IPS-18a (cell line): ENCODE measurements around the gene ABCA7.
A peak's percentile ranks its signal among the peaks of the same experiment; 100 is the strongest.

ENCODE experiments used
- H3K27ac ChIP-seq: one replicate; pipeline ENCODE4 v1.5.1; 2013; ENCODE audit warnings: low read length
- H3K27me3 ChIP-seq: one replicate; pipeline ENCODE4 v1.6.1; 2013; ENCODE audit warnings: mild to moderate bottlenecking, low read length; ENCODE audit not compliant: control insufficient read depth, insufficient read depth
- H3K36me3 ChIP-seq: one replicate; pipeline ENCODE4 v1.6.1; 2013; ENCODE audit warnings: low read depth, low read length; ENCODE audit not compliant: control insufficient read depth
- H3K4me1 ChIP-seq: one replicate; pipeline ENCODE4 v1.6.1; 2013; ENCODE audit warnings: low read depth, low read length; ENCODE audit not compliant: control insufficient read depth
- H3K4me3 ChIP-seq: one replicate; pipeline ENCODE4 v1.5.1; 2013; ENCODE audit warnings: low read length
- H3K9ac ChIP-seq: one replicate; pipeline ENCODE4 v1.6.1; 2013; ENCODE audit warnings: mild to moderate bottlenecking, low read length, moderate library complexity
- H3K9me3 ChIP-seq: one replicate; pipeline ENCODE4 v1.6.1; 2013; ENCODE audit warnings: low read depth, low read length; ENCODE audit not compliant: control insufficient read depth

ABCA7 gene

GRCh38 chr19:1068009-1069001, 28.4 kb downstream of the ABCA7 start:
- Histone ChIP-seq H3K36me3 (no peaks in the 10 kb centered on the region), H3K27ac (no peak overlapping the region), H3K27me3 (peaks cover 72% of the 10 kb centered on the region), H3K4me3 (no peak overlapping the region), H3K9ac (no peak overlapping the region), H3K4me1 (peaks cover 8% of the 10 kb centered on the region), H3K9me3 (no peaks in the 10 kb centered on the region)

GRCh38 chr19:1069009-1069779, 29.3 kb downstream of the ABCA7 start:
- H3K9me3 ChIP-seq = no peaks in the 10 kb centered on the region
- H3K9ac ChIP-seq = no peak overlapping the region
- H3K36me3 ChIP-seq = no peaks in the 10 kb centered on the region
- peaks cover 72% of the 10 kb centered on the region for H3K27me3 ChIP-seq
- H3K27ac ChIP-seq = no peak overlapping the region
- H3K4me1 ChIP-seq = peaks cover 8% of the 10 kb centered on the region
- no peak overlapping the region for H3K4me3 ChIP-seq

GRCh38 chr19:1070576-1070930, 30.6 kb downstream of the ABCA7 start:
- Histone ChIP-seq H3K9ac (no peak overlapping the region), H3K27me3 (peaks cover 62% of the 10 kb centered on the region), H3K36me3 (no peaks in the 10 kb centered on the region), H3K27ac (no peak overlapping the region), H3K4me1 (peaks cover 3% of the 10 kb centered on the region), H3K9me3 (no peaks in the 10 kb centered on the region), H3K4me3 (peak overlapping the region; percentile 39)

GRCh38 chr19:1070931-1071791, 31.3 kb downstream of the ABCA7 start:
- no peak overlapping the region for H3K27ac ChIP-seq
- peak overlapping the region; percentile 39 for H3K4me3 ChIP-seq
- H3K27me3 ChIP-seq = peaks cover 56% of the 10 kb centered on the region
- H3K9me3 ChIP-seq = no peaks in the 10 kb centered on the region
- no peaks in the 10 kb centered on the region for H3K36me3 ChIP-seq
- peaks cover 3% of the 10 kb centered on the region for H3K4me1 ChIP-seq
- peak overlapping the region; percentile 17 for H3K9ac ChIP-seq

- H3K4me1 ChIP-seq = no peaks in the 10 kb centered on the region
- no peaks in the 10 kb centered on the region for H3K9me3 ChIP-seq
- no peak overlapping the region for H3K4me3 ChIP-seq
- no peaks in the 10 kb centered on the region for H3K36me3 ChIP-seq
- H3K9ac ChIP-seq = no peak overlapping the region
- peaks cover 43% of the 10 kb centered on the region for H3K27me3 ChIP-seq
- H3K27ac ChIP-seq = no peak overlapping the region
Observed at GRCh38 chr19:1072371-1073015, 32.6 kb downstream of the ABCA7 start.

GRCh38 chr19:1073063-1073955, 33.4 kb downstream of the ABCA7 start:
- H3K4me3 ChIP-seq = no peak overlapping the region
- no peaks in the 10 kb centered on the region for H3K4me1 ChIP-seq
- H3K27ac ChIP-seq = no peak overlapping the region
- H3K36me3 ChIP-seq = no peaks in the 10 kb centered on the region
- no peak overlapping the region for H3K9ac ChIP-seq
- no peaks in the 10 kb centered on the region for H3K9me3 ChIP-seq
- peaks cover 35% of the 10 kb centered on the region for H3K27me3 ChIP-seq

- Histone ChIP-seq H3K27me3 (peaks cover 27% of the 10 kb centered on the region), H3K9me3 (no peaks in the 10 kb centered on the region), H3K4me3 (no peak overlapping the region), H3K36me3 (no peaks in the 10 kb centered on the region), H3K9ac (no peak overlapping the region), H3K4me1 (no peaks in the 10 kb centered on the region), H3K27ac (no peak overlapping the region)
Observed at GRCh38 chr19:1073956-1074517, 34.1 kb downstream of the ABCA7 start.

GRCh38 chr19:1074544-1075283, 34.8 kb downstream of the ABCA7 start:
- H3K9me3 ChIP-seq = no peaks in the 10 kb centered on the region
- no peaks in the 10 kb centered on the region for H3K36me3 ChIP-seq
- no peak overlapping the region for H3K4me3 ChIP-seq
- no peak overlapping the region for H3K9ac ChIP-seq
- H3K4me1 ChIP-seq = no peaks in the 10 kb centered on the region
- H3K27me3 ChIP-seq = peaks cover 21% of the 10 kb centered on the region
- H3K27ac ChIP-seq = no peak overlapping the region

- Histone ChIP-seq H3K27ac (no peak overlapping the region), H3K27me3 (peaks cover 10% of the 10 kb centered on the region), H3K4me3 (no peak overlapping the region), H3K4me1 (no peaks in the 10 kb centered on the region), H3K9ac (no peak overlapping the region), H3K36me3 (no peaks in the 10 kb centered on the region), H3K9me3 (no peaks in the 10 kb centered on the region)
Observed at GRCh38 chr19:1076046-1076386, 36.1 kb downstream of the ABCA7 start.
